Vagina (tissue), 2 donors: ENCODE data around the gene EIF3B. TPM values are rescaled to one million over a fixed set of nuclear protein-coding genes. Genes with fewer than 3 reads are reported as not detected.
"Not testable (repeated sequence)": the region's sequence is repeated elsewhere in the genome, so short reads cannot be mapped to it uniquely, and the experiment has no call there.

Experiments used
- DNase-seq, 2 donors: peaks; one replicate each; pipeline ENCODE4 v3.0.0-alpha.2; 2017; ENCODE audit errors: extremely low spot score in 2 of 2
- H3K27ac ChIP-seq: fragments of 200-600 bp; sonication (generic); one replicate; pipeline ENCODE4 v1.5.1; 2019
- H3K27me3 ChIP-seq: fragments of 200-600 bp; sonication (generic); one replicate; pipeline ENCODE4 v1.5.1; 2019
- H3K36me3 ChIP-seq, 2 donors: fragments of 200-600 bp; sonication (generic); one replicate each; pipeline ENCODE4 v1.5.1; 2017 to 2019
- H3K4me1 ChIP-seq: fragments of 200-600 bp; sonication (generic); one replicate; pipeline ENCODE4 v1.5.1; 2019
- H3K4me3 ChIP-seq, 2 donors: fragments of 200-600 bp; sonication (generic); 1 replicate in 1 of 2; 2 replicates in 1 of 2; pipeline ENCODE4 v1.5.1; 2016 to 2019
- H3K9me3 ChIP-seq: fragments of 200-600 bp; sonication (generic); one replicate; pipeline ENCODE4 v1.5.1; 2019
- CTCF ChIP-seq, 3 experiments: fragments of 450-650 bp in 2 of 3; fragments of 200-600 bp in 1 of 3; sonication (generic) in 1 of 3; IDR thresholded peaks; one replicate each; pipeline ENCODE4 v1.5.1; 2017 to 2019; ENCODE audit warnings: antibody characterized with exemption in 3 of 3, mild to moderate bottlenecking in 2 of 3, moderate library complexity in 2 of 3
- POLR2A ChIP-seq, 2 donors: fragments of 450-650 bp; IDR thresholded peaks; one replicate each; pipeline ENCODE4 v1.6.1; 2017; ENCODE audit warnings: antibody characterized with exemption in 2 of 2, mild to moderate bottlenecking in 2 of 2, moderate library complexity in 2 of 2
- POLR2AphosphoS5 ChIP-seq, 2 donors: sonication (generic); formaldehyde crosslinking; IDR thresholded peaks; one replicate each; pipeline ENCODE4 v1.9.0; 2017; ENCODE audit warnings: antibody characterized with exemption in 2 of 2, mild to moderate bottlenecking in 2 of 2, low read depth in 1 of 2; ENCODE audit not compliant: insufficient read depth in 1 of 2
- intact Hi-C: fragments of 100-400 bp; cut with DNase I; formaldehyde crosslinking; loops from one replicate; pipeline ENCODE4 v1.15.1; 2023
- total RNA-seq: library from RNA; depleted of rRNA; stranded (reverse); fragments of >200 nt; gene quantifications from one replicate; pipeline ENCODE4 v1.2.3, GENCODE V29; 2016

The EIF3B gene
- total RNA-seq, 1 donor from 2014 or later = 90.8 TPM

- no peak overlapping the region for H3K27ac ChIP-seq
- H3K4me3 ChIP-seq = no peak overlapping the region
- DNase-seq = no peak
- intact Hi-C loops = no loop called here
- H3K4me1 ChIP-seq = no peaks in the 10 kb centered on the region
- no peaks in the 10 kb centered on the region for H3K9me3 ChIP-seq
- TF ChIP-seq POLR2AphosphoS5 (IDR thresholded peaks at IDR 0.05; ENCODE audit: insufficient read depth in 1 of 2, low read depth in 1 of 2) = no peak
- no peak for TF ChIP-seq CTCF (IDR thresholded peaks at IDR 0.05)
- no peak for TF ChIP-seq POLR2A (IDR thresholded peaks at IDR 0.05)
- H3K36me3 ChIP-seq = peaks cover 0 to 92% of the 10 kb centered on the region in 2 donors
- H3K27me3 ChIP-seq = no peaks in the 10 kb centered on the region
Observed at GRCh38 chr7:2376351-2377154, 21.9 kb downstream of the EIF3B start.

- DNase-seq, H3K9me3 ChIP-seq, H3K27me3 ChIP-seq, H3K4me3 ChIP-seq, intact Hi-C loops, H3K27ac ChIP-seq, H3K4me1 ChIP-seq: not testable (repeated sequence)
- peaks cover 0 to 83% of the 10 kb centered on the region in 2 donors for H3K36me3 ChIP-seq
Observed at GRCh38 chr7:2377492-2377891, 22.9 kb downstream of the EIF3B start.

- H3K27ac ChIP-seq, H3K9me3 ChIP-seq, H3K4me3 ChIP-seq, DNase-seq, H3K4me1 ChIP-seq, intact Hi-C loops, H3K27me3 ChIP-seq: not testable (repeated sequence)
- peaks cover 0 to 77% of the 10 kb centered on the region in 2 donors for H3K36me3 ChIP-seq
Observed at GRCh38 chr7:2378125-2378524, 23.5 kb downstream of the EIF3B start.

GRCh38 chr7:2379161-2379560 lies 24.5 kb downstream of the EIF3B start:
- intact Hi-C loops = no loop called here
- H3K4me1 ChIP-seq = no peaks in the 10 kb centered on the region
- no peak for TF ChIP-seq POLR2AphosphoS5 (IDR thresholded peaks at IDR 0.05; ENCODE audit: insufficient read depth in 1 of 2, low read depth in 1 of 2)
- no peak for TF ChIP-seq CTCF (IDR thresholded peaks at IDR 0.05)
- TF ChIP-seq POLR2A (IDR thresholded peaks at IDR 0.05) = no peak
- DNase-seq = no peak
- H3K27ac ChIP-seq = no peak overlapping the region
- no peaks in the 10 kb centered on the region for H3K27me3 ChIP-seq
- H3K36me3 ChIP-seq = peaks cover 0 to 66% of the 10 kb centered on the region in 2 donors
- H3K9me3 ChIP-seq = no peaks in the 10 kb centered on the region
- H3K4me3 ChIP-seq = no peak overlapping the region

- no peaks in the 10 kb centered on the region for H3K27me3 ChIP-seq
- DNase-seq = no peak
- H3K27ac ChIP-seq = no peak overlapping the region
- H3K9me3 ChIP-seq = no peaks in the 10 kb centered on the region
- no peak for TF ChIP-seq POLR2A (IDR thresholded peaks at IDR 0.05)
- TF ChIP-seq POLR2AphosphoS5 (IDR thresholded peaks at IDR 0.05; ENCODE audit: insufficient read depth in 1 of 2, low read depth in 1 of 2) = no peak
- TF ChIP-seq CTCF (IDR thresholded peaks at IDR 0.05) = no peak
- no peaks in the 10 kb centered on the region for H3K4me1 ChIP-seq
- peaks cover 0 to 58% of the 10 kb centered on the region in 2 donors for H3K36me3 ChIP-seq
- no peak overlapping the region for H3K4me3 ChIP-seq
- intact Hi-C loops = no loop called here
Observed at GRCh38 chr7:2379821-2380450, 25.3 kb downstream of the EIF3B start.

GRCh38 chr7:2380461-2380860 lies 25.8 kb downstream of the EIF3B start:
- no peak for DNase-seq
- Histone ChIP-seq H3K4me3 (no peak overlapping the region), H3K36me3 (peaks cover 0 to 53% of the 10 kb centered on the region in 2 donors), H3K27me3 (no peaks in the 10 kb centered on the region), H3K4me1 (no peaks in the 10 kb centered on the region), H3K27ac (no peak overlapping the region), H3K9me3 (no peaks in the 10 kb centered on the region)
- TF ChIP-seq POLR2A (IDR thresholded peaks at IDR 0.05) = no peak
- TF ChIP-seq POLR2AphosphoS5 (IDR thresholded peaks at IDR 0.05; ENCODE audit: insufficient read depth in 1 of 2, low read depth in 1 of 2) = no peak
- no peak for TF ChIP-seq CTCF (IDR thresholded peaks at IDR 0.05)
- intact Hi-C loops = no loop called here
